Gastroesophageal sphincter (tissue), 4 donors: ENCODE results near the gene PTPN6. TPM values are rescaled to one million over a fixed set of nuclear protein-coding genes. Genes with fewer than 3 reads are reported as not detected.

Source experiments
- ATAC-seq: fragments of 150-250 bp; one replicate; pipeline ENCODE4 v1.9.1; 2016; ENCODE audit warnings: mild to moderate bottlenecking, moderate library complexity
- H3K27ac ChIP-seq, 4 donors: fragments of 200-600 bp; sonication (generic) in 3 of 4; 1 replicate in 3 of 4; 2 replicates in 1 of 4; pipeline ENCODE4 v1.5.1; 2016 to 2019
- H3K27me3 ChIP-seq: fragments of 200-600 bp; sonication (generic); one replicate; pipeline ENCODE4 v1.5.1; 2019
- H3K36me3 ChIP-seq, 2 donors: fragments of 200-600 bp; sonication (generic); one replicate each; pipeline ENCODE4 v1.5.1; 2019; ENCODE audit warnings: control low read depth in 1 of 2
- H3K4me1 ChIP-seq, 3 donors: fragments of 200-600 bp; sonication (generic); 1 replicate in 2 of 3; 2 replicates in 1 of 3; pipeline ENCODE4 v1.5.1; 2016 to 2019; ENCODE audit warnings: control low read depth in 2 of 3
- H3K4me3 ChIP-seq, 2 donors: fragments of 200-600 bp; sonication (generic); one replicate each; pipeline ENCODE4 v1.5.1; 2019; ENCODE audit warnings: mild to moderate bottlenecking in 1 of 2, moderate library complexity in 1 of 2
- H3K9me3 ChIP-seq, 3 donors: fragments of 200-600 bp; sonication (generic); one replicate each; pipeline ENCODE4 v1.5.1; 2017 to 2019; ENCODE audit warnings: control low read depth in 2 of 3
- EP300 ChIP-seq: sonication (generic); formaldehyde crosslinking; IDR thresholded peaks from one replicate; pipeline ENCODE4 v1.6.1; 2017; ENCODE audit warnings: antibody characterized with exemption, mild to moderate bottlenecking
- POLR2A ChIP-seq, 2 donors: fragments of 450-650 bp; IDR thresholded peaks; one replicate each; pipeline ENCODE4 v1.6.1; 2017; ENCODE audit warnings: antibody characterized with exemption in 2 of 2, mild to moderate bottlenecking in 2 of 2, moderate library complexity in 1 of 2
- POLR2AphosphoS5 ChIP-seq: sonication (generic); formaldehyde crosslinking; IDR thresholded peaks from one replicate; pipeline ENCODE4 v1.6.1; 2017; ENCODE audit warnings: antibody characterized with exemption
- WGBS, 2 donors: methylation state at CpG; one replicate each; pipeline ENCODE4 v1.1.5; 2018; ENCODE audit warnings: low coverage in 1 of 2; 5-methylcytosine and 5-hydroxymethylcytosine counted together
- total RNA-seq, 4 donors: library from RNA; depleted of rRNA; stranded (reverse); fragments of >200 nt; gene quantifications; one replicate each; pipeline ENCODE4 v1.1.0, GENCODE V29; 2016
- TF ChIP-seq, protein P1 (sequence below), 4 experiments: fragments of 200-600 bp in 2 of 4; fragments of 450-650 bp in 2 of 4; sonication (generic) in 1 of 4; IDR thresholded peaks; one replicate each; pipeline ENCODE4 v1.5.1; 2017 to 2019; ENCODE audit warnings: antibody characterized with exemption in 4 of 4, mild to moderate bottlenecking in 2 of 4, moderate library complexity in 2 of 4

PTPN6 gene
- total RNA-seq, 4 donors from 2014 or later = 2.6 to 15.9 (median 7.5) TPM

DNA sequence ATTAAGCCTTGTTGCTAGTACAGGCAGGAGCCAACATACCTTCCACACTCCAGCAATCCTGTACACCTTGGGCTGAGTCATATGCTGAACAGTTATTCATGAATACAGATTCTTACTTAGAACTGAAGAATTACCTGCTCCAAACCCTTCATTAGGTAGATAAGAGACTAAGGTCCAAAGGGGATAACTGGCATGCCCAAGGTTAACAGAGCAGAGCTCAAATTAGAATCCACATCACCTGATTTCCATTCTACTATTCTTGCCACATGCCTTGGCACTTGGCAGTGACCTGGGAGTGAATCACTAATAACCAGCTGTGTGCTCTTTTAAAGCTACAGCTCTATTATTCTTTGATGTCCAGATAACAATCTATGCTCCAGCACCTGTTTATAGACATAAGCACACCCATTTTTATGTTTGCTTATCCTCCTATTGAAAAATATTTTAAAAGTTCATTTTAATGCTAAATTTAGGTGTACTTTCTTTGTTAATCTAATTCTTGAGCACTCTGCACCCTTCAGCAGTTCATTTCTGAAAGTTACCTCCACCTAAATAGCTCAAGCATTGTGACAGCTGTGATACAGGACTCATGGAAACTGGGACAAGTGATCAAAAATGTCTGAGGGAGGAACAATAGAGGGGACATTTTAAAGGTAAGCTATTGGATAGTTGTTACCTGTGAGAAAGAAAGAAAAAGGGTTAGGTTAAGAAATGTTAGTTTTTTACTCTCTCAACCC, 47.7 kb downstream of the PTPN6 start:
- Histone ChIP-seq H3K9me3 (no peaks in the 10 kb centered on the region), H3K36me3 (peaks cover 0 to 59% of the 10 kb centered on the region in 2 donors), H3K4me1 (no peaks in the 10 kb centered on the region), H3K4me3 (no peak overlapping the region), H3K27me3 (no peaks in the 10 kb centered on the region), H3K27ac (no peak overlapping the region)
- TF ChIP-seq POLR2A (IDR thresholded peaks at IDR 0.05) (no peak), EP300 (no peak), POLR2AphosphoS5 (no peak)
- TF ChIP-seq, protein P1, sequence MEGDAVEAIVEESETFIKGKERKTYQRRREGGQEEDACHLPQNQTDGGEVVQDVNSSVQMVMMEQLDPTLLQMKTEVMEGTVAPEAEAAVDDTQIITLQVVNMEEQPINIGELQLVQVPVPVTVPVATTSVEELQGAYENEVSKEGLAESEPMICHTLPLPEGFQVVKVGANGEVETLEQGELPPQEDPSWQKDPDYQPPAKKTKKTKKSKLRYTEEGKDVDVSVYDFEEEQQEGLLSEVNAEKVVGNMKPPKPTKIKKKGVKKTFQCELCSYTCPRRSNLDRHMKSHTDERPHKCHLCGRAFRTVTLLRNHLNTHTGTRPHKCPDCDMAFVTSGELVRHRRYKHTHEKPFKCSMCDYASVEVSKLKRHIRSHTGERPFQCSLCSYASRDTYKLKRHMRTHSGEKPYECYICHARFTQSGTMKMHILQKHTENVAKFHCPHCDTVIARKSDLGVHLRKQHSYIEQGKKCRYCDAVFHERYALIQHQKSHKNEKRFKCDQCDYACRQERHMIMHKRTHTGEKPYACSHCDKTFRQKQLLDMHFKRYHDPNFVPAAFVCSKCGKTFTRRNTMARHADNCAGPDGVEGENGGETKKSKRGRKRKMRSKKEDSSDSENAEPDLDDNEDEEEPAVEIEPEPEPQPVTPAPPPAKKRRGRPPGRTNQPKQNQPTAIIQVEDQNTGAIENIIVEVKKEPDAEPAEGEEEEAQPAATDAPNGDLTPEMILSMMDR (IDR thresholded peaks at IDR 0.05) = no peak
- ATAC-seq = no peak

DNA sequence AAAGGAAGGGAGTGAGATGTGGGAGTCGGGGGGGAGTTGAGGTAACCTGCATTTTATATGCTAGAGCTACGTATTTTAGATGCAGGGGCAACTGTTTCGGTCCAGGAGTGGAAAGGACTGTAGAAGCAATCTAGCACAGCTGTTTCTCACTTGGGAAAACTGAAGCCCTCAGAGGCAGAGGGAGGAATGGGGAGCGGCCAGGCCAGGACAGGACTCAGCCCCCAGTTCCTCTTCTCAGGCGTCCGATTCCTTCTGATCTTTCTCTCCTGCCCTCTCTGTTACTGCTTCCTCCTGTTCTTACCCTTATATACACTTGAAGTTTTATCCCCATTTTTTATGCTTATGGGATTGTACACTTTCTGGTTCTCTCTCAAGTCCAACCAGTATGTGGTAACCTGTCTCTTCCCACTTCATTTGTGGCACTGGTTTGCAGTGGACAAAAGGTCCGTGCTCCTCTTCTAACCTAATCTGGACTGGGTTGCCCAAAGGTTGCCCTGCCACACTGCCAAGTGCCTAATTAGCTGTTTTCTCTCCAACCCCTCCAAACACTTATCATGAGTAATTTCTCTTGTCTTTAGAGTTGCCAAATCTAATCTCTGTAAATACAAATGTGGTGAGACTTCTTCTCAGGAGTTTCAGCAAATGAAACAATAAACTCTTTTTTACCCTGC, 50.9 kb downstream of the PTPN6 start:
- no peak overlapping the region for H3K27ac ChIP-seq
- ATAC-seq = no peak

DNA sequence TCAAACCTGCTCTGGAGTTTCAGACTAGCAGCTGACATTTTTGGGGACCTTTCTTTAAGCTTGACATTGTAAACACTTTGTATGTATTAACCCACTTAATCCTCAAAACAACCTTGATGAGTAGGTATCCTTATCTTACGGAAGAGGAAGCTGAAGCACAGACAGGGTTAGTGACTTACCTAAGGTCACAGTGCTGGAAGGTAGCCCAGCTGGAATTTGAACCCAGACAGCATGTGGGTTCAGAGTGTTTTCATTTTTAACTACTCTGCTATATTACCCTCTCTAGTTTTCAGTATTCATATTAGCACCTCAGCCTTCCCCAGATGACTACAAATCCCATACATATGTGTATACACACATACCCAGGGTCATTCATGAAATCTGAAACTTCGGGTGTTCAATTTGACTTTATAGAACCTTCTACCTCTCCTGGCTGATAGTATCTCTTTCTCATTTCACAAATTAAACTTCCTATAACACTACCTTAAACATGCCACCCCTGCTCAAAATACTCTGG, 53.2 kb downstream of the PTPN6 start:
- H3K9me3 ChIP-seq = no peaks in the 10 kb centered on the region
- no peak for TF ChIP-seq POLR2A (IDR thresholded peaks at IDR 0.05)
- TF ChIP-seq EP300 = no peak
- TF ChIP-seq, protein P1 (IDR thresholded peaks at IDR 0.05) = no peak
- TF ChIP-seq POLR2AphosphoS5 = no peak
- no peak overlapping the region for H3K27ac ChIP-seq
- no peak overlapping the region for H3K4me3 ChIP-seq
- 87 to 88% methylated on average over 2 of the region's 2 CpGs for WGBS, 2 donors
- H3K36me3 ChIP-seq = peaks cover 0 to 31% of the 10 kb centered on the region in 2 donors
- no peaks in the 10 kb centered on the region for H3K4me1 ChIP-seq
- no peak for ATAC-seq
- no peaks in the 10 kb centered on the region for H3K27me3 ChIP-seq

More for the DNA sequence above, 50.9 kb downstream of the PTPN6 start:
- TF ChIP-seq POLR2AphosphoS5 (no peak), EP300 (no peak), POLR2A (IDR thresholded peaks at IDR 0.05) (no peak)
- TF ChIP-seq, protein P1 (IDR thresholded peaks at IDR 0.05) = no peak
- Histone ChIP-seq H3K9me3 (no peaks in the 10 kb centered on the region), H3K4me1 (no peaks in the 10 kb centered on the region), H3K4me3 (no peak overlapping the region), H3K36me3 (peaks cover 0 to 46% of the 10 kb centered on the region in 2 donors), H3K27me3 (no peaks in the 10 kb centered on the region)
- WGBS, 2 donors = 94 to 95% methylated on average over 7 of the region's 7 CpGs

DNA sequence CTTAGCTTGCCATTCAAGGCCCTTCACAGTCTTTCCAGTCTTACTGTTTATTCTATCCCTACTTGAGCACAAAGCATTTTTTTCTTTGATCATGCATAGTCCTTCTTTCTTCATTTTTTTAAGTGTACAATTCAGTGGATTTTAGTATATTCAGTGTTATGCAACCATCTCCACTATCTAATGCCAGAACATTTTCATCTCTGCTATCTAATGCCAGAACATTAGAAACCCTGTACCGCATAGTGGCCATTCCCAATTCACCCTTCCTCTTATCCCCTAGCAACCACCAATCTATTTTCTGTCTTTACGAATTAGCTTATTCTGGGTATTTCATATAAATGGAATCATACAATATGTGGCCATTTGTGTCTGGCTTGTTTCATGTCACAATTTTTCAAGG, 53.7 kb downstream of the PTPN6 start:
- 69 to 94% methylated on average over 2 of the region's 2 CpGs for WGBS, 2 donors
- no peaks in the 10 kb centered on the region for H3K4me1 ChIP-seq
- no peak overlapping the region for H3K27ac ChIP-seq
- no peak for ATAC-seq
- H3K9me3 ChIP-seq = no peaks in the 10 kb centered on the region
- no peak for TF ChIP-seq EP300
- TF ChIP-seq POLR2A (IDR thresholded peaks at IDR 0.05) = no peak
- no peak for TF ChIP-seq POLR2AphosphoS5
- TF ChIP-seq, protein P1 (IDR thresholded peaks at IDR 0.05) = no peak
- H3K36me3 ChIP-seq = peaks cover 0 to 31% of the 10 kb centered on the region in 2 donors
- H3K4me3 ChIP-seq = no peak overlapping the region
- no peaks in the 10 kb centered on the region for H3K27me3 ChIP-seq

DNA sequence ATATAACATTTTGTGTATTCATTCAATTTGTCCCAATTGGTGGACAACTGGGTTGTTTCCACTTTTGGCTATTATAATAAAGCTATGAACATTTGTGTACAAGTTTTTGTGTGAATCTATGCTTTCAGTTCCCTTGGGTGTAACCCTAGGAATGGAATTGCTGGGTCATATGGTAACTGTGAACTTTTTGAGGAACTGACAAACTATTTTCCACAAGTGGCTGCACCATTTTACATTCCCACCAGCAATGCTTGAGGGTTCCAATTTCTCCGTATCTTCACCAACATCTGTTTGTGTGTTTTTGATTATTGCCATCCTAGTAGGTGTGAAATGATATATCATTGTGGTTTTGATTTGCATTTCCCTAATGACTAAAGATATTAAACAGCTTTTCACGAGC, 54.2 kb downstream of the PTPN6 start:
- no peak for ATAC-seq
- H3K4me3 ChIP-seq = no peak overlapping the region
- no peaks in the 10 kb centered on the region for H3K4me1 ChIP-seq
- TF ChIP-seq POLR2AphosphoS5 (no peak), POLR2A (IDR thresholded peaks at IDR 0.05) (no peak), EP300 (no peak)
- TF ChIP-seq, protein P1 (IDR thresholded peaks at IDR 0.05) = no peak
- H3K9me3 ChIP-seq = no peaks in the 10 kb centered on the region
- no peak overlapping the region for H3K27ac ChIP-seq
- H3K27me3 ChIP-seq = no peaks in the 10 kb centered on the region
- peaks cover 0 to 27% of the 10 kb centered on the region in 2 donors for H3K36me3 ChIP-seq
- WGBS, 2 donors = 69 to 84% methylated on average over 2 of the region's 2 CpGs
